Hematopoietic multipotent progenitor cell treated with erythropoietin and hydrocortisone succinate and interleukin-3 and kit ligand, for 17 days (in vitro differentiated cells): ENCODE measurements around the gene ZDHHC20.
A peak's percentile ranks its signal among the peaks of the same experiment; 100 is the strongest.
"Not testable (repeated sequence)": the region's sequence is repeated elsewhere in the genome, so short reads cannot be mapped to it uniquely, and the experiment has no call there.

Experiments
- DNase-seq: peaks from one replicate; pipeline ENCODE4 v3.0.0-alpha.2; 2015; ENCODE audit warnings: low spot score

ZDHHC20 gene

GRCh38 chr13:21435687-21436151, 23.4 kb downstream of the ZDHHC20 start:
- DNase-seq: peak; percentile 66

DNA sequence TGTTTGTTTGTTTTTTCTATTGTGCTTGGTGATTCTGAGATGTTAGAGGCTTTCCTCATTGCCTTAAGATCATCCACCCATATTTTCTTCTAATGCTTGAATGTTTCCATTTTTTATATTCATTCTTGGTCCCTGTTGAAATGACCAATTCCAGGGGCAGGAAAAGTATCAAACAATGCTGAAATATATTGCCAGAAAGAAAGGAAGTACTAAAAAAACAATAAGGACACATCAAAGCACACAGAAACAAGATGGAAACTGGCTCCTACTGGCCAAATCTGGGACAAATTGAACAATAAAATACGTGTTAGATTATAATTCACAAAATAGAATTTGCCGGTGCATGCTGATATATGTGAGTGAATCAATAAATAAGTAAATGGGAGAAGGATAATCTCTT, 23.9 kb downstream of the ZDHHC20 start:
- DNase-seq: no peak

GRCh38 chr13:21434588-21434987, 24.5 kb downstream of the ZDHHC20 start:
- DNase-seq: no peak

DNA sequence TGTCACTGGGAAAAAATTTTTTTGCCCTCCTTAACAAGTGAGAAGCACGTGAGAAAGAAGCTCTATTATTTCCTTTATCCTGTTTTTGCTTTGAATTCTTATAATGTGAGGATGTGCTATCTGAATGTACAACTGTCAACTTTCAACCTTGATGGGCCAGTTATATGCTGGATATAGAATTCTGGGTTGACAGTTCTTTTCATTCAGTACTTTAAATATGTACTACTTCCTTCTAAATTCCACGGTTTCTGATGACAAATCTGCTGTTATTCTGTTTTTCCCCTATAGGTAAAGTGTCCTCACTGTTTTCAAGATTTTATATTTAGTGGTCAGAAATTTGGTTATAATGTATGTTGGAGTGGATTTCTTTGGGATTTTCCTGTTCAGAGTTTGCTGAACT, 29.9 kb downstream of the ZDHHC20 start:
- no peak for DNase-seq

DNA sequence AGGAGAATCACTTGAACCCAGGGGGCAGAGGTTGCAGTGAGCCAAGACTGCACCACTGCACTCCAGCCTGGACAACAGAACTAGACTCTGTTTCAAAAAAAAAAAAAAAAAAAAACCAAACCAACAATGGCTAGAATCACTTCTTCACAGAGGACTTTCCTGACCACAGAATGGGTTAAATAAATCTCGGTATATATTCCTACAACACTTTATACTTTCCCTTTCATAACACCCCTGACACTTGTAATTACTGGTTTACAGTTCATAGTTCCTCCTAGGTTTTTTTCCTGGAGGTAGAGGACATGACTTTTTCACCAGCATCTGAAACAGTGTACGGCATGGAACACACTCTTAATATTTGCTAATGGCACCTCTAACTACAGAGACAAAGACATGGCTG, 31.4 kb downstream of the ZDHHC20 start:
- no peak for DNase-seq

- DNase-seq: no peak
Observed at GRCh38 chr13:21426238-21426637, 32.9 kb downstream of the ZDHHC20 start.

GRCh38 chr13:21420706-21421105, 38.4 kb downstream of the ZDHHC20 start:
- DNase-seq: no peak

DNA sequence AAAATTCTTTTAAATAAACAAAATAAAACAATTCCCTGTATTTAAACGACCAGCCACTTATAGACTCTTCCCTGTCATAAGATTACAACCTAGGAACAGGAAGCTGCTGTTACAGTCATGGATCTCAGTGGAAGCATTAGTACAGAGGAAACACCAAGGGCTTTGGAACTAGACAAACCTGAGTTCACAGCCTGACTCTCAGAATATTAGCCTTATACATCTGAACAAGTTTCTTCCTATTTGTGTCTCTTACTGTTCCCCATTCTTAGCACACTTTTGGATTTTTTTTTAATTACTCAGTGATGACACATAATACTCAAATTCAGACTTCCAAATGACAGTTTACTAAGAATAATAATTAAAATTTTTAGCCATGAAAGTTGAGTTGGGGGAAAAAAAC, 46.1 kb downstream of the ZDHHC20 start:
- DNase-seq: no peak

- not testable (repeated sequence) for DNase-seq
Observed at GRCh38 chr13:21410453-21410852, 48.6 kb downstream of the ZDHHC20 start.

DNA sequence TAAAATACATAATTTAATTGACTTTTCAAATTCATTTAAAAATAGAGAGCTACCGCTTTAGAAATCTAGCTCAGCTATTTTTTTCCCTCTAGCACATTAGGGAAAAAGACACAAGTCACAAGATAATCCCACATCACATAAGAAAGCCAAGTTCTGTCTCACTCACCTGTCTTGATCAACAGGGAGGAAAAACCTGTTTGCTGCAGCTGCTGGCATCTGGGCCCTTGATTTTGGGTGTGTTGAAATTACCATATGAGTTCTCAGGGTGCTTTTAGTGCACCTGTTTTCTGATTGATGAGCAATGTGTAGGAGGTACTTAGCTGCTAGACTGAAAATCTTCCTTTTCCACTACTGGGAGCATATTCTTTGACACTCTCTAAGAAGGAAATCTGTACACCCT, 53.8 kb downstream of the ZDHHC20 start:
- no peak for DNase-seq

GRCh38 chr13:21402586-21403307, 56.4 kb downstream of the ZDHHC20 start:
- DNase-seq: no peak

GRCh38 chr13:21399741-21400140, 59.4 kb downstream of the ZDHHC20 start:
- DNase-seq: no peak

- no peak for DNase-seq
Observed at GRCh38 chr13:21395953-21396352, 63.1 kb downstream of the ZDHHC20 start.

DNA sequence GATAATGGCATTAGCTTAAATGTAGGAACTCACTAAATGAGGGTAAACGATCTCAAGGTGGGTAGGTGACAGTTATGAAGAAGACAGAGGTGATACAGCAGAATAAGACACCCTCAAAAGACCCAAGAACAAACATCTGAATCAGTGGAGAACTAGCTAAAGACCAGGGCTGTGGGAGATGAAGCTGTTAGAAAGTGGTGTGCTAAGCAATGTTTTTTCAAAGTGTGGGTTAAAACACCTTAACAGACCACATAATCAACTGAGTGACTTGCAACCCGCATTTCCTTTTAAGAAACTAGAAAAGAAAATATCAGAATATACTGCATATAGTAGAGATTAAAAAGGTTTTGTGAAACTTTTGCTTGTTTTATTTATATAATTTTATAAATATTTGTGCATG, 70.0 kb downstream of the ZDHHC20 start:
- no peak for DNase-seq

GRCh38 chr13:21385710-21386109, 73.4 kb downstream of the ZDHHC20 start:
- DNase-seq: no peak

DNA sequence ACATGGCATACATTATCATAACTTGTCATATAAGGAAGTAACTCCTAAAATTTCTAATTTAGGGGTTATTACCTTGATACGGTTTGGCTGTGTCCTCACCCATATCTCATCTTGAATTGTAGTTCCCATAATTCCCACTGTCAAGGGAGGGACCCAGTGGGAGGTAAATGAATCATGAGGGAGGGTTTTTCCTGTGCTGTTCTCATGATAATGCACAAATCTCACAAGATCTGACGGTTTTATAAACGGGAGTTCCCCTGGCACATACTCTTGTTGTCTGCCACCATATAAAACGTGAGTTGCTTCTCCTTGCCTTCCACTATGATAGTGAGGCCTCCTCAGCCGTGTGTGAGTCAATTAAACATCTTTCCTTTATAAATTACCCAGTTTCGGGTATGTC, 76.0 kb downstream of the ZDHHC20 start:
- DNase-seq: no peak

DNA sequence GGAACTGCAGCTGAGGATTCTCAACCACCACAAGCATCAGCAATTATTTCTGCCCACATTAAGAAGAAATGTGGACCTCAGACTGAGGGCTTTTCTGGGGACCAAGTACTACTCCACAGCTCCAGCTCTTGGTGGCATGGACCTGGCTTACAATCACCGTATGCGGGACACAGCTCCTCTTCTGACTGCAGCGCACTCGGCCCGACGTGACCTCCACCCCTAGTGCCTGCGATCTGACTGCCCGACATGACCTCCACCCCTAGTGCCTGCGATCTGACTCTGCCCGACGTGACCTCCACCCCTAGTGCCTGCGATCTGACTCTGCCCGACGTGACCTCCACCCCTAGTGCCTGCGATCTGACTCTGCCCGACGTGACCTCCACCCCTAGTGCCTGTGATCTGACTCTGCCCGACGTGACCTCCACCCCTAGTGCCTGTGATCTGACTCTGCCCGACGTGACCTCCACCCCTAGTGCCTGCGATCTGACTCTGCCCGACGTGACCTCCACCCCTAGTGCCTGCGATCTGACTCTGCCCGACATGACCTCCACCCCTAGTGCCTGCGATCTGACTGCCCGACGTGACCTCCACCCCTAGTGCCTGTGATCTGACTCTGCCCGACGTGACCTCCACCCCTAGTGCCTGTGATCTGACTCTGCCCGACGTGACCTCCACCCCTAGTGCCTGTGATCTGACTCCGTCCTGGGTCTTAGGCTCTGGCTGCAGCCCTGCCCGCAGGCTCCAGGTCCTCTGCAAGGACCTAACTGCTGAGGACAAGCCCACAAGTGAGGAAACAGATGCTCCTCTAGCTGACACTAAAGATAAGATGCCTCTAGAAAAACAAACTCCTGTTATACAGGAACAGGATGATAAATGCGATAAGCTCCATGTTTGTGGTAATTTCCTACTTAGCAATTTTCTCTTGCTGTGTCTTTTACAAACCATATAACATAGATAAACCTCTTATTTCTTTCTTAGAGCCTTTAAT, 81.8 kb downstream of the ZDHHC20 start:
- not testable (repeated sequence) for DNase-seq

- no peak for DNase-seq
Observed at GRCh38 chr13:21372530-21372929, 86.6 kb downstream of the ZDHHC20 start.

DNA sequence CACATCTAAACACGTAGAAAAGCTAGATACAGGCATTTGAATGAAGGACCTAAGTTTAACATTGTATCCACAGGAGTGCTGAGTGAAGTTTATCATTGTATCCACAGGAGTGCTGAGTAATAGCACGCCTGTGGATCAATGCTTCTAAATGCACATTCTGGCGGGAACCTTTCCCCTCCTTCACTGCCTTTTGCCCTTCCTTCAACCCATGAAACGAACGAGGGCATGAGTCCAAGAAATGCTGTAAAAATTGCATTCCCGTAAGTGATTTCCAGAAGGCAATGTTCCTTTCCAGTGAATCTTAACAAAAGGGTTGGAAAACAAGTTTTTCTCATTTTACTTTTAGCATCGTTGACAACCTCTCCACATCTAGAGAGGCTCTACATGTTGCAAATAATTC, 88.1 kb downstream of the ZDHHC20 start:
- no peak for DNase-seq

DNA sequence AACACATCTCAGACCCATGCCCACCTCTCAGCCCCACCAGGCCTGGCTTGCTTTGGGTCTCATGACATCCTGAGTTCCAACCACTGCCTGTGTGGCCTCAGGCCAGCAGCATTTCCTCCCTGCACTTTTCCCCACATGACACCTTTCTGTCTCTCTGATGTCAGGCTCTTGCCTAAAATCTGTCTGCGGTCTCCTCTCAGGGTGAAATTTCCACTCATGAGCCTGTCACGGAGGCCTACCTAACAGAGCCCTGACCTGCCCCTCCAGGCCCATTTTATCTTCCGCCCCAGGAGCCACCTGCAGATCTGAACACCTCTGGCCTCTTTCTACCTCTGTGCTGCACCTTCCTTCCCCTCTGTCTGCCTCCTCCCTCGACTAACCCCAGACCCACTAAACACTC, 93.5 kb downstream of the ZDHHC20 start:
- no peak for DNase-seq

GRCh38 chr13:21364916-21365315, 94.2 kb downstream of the ZDHHC20 start:
- DNase-seq: peak; percentile 29

DNA sequence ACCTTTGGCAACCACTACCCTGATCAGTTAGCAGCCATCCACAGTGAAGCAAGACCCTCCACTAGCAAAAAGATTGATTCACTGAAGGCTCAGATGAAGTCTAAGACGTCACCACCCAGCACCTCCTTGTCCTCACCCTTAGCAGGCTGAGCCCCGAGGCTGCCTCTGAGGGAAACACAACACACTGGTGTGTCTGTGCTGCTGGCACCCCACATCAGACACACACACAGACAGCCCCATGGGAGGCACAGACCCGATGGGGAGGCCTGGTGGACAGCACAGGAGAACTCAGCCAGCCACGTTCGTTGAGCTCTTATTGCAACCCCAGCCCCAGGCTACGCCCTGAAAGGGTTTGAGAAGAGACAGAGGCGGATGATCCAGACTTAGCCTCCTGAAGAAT, 94.7 kb downstream of the ZDHHC20 start:
- no peak for DNase-seq

DNA sequence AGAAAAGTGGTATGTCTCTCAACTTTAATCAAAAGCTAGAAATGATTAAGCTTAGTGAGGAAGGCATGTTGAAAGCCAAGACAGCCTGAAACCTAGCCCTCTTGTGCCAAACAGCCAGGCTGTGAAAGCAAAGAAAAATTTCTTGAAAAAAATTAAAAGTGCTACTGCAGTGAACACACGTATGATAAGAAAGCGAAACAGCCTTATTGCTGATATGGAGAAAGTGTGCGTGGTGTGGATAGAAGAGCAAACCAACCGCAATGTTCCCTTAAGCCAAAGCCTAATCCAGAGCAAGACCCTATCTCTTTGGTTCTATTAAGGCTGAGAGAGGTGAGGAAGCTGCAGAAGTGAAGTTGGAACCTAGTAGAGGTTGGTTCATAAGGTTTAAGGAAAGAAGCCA, 96.4 kb downstream of the ZDHHC20 start:
- DNase-seq: peak; percentile 22
